Sigmoid colon (tissue), 3 donors: ENCODE results near the gene ADARB1.

Source experiments
- POLR2A ChIP-seq, 2 donors: fragments of 450-650 bp; IDR thresholded peaks; one replicate each; pipeline ENCODE4 v1.6.1; 2016; ENCODE audit warnings: antibody characterized with exemption in 2 of 2, mild to moderate bottlenecking in 2 of 2, moderate library complexity in 2 of 2
- TF ChIP-seq, protein P1 (sequence below), 4 experiments: fragments of 450-650 bp in 3 of 4; fragments of 200-600 bp in 1 of 4; IDR thresholded peaks; one replicate each; pipeline ENCODE4 v1.5.1; 2016 to 2019; ENCODE audit warnings: antibody characterized with exemption in 4 of 4, mild to moderate bottlenecking in 3 of 4, moderate library complexity in 2 of 4

GRCh38 chr21:45126204-45126626, 51.8 kb downstream of the ADARB1 start:
- TF ChIP-seq, protein P1, sequence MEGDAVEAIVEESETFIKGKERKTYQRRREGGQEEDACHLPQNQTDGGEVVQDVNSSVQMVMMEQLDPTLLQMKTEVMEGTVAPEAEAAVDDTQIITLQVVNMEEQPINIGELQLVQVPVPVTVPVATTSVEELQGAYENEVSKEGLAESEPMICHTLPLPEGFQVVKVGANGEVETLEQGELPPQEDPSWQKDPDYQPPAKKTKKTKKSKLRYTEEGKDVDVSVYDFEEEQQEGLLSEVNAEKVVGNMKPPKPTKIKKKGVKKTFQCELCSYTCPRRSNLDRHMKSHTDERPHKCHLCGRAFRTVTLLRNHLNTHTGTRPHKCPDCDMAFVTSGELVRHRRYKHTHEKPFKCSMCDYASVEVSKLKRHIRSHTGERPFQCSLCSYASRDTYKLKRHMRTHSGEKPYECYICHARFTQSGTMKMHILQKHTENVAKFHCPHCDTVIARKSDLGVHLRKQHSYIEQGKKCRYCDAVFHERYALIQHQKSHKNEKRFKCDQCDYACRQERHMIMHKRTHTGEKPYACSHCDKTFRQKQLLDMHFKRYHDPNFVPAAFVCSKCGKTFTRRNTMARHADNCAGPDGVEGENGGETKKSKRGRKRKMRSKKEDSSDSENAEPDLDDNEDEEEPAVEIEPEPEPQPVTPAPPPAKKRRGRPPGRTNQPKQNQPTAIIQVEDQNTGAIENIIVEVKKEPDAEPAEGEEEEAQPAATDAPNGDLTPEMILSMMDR (IDR thresholded peaks at IDR 0.05): no peak
- no peak for TF ChIP-seq POLR2A (IDR thresholded peaks at IDR 0.05)
